Right lobe of liver (tissue), 6 donors: Measurements from ENCODE around the gene RETREG1. TPM values are rescaled to one million over a fixed set of nuclear protein-coding genes. Genes with fewer than 3 reads are reported as not detected.

Source experiments
- ATAC-seq, 4 donors: fragments of 200-7000 bp; cut with Tn5 transposase; one replicate each; pipeline ENCODE4 v1.9.1; 2020; ENCODE audit warnings: mild to moderate bottlenecking in 4 of 4, moderate library complexity in 4 of 4
- DNase-seq, 3 donors: peaks; one replicate each; pipeline ENCODE4 v3.0.0-alpha.2; 2020
- H3K27ac ChIP-seq, 3 donors: fragments of 200-600 bp; one replicate each; pipeline ENCODE4 v1.8.0; 2022
- H3K27me3 ChIP-seq, 2 donors: fragments of 200-600 bp; one replicate each; pipeline ENCODE4 v1.8.0; 2022
- H3K36me3 ChIP-seq, 4 donors: fragments of 200-600 bp; sonication (generic) in 1 of 4; one replicate each; pipeline versions ENCODE4 v1.5.1 to v1.8.0; 2017 to 2022; ENCODE audit warnings: control low read depth in 1 of 4
- H3K4me1 ChIP-seq, 4 donors: fragments of 200-600 bp; sonication (generic) in 1 of 4; one replicate each; pipeline versions ENCODE4 v1.5.1 to v1.8.0; 2017 to 2022; ENCODE audit warnings: control low read depth in 1 of 4
- H3K4me3 ChIP-seq, 3 donors: fragments of 200-600 bp; one replicate each; pipeline ENCODE4 v1.8.0; 2022
- H3K9me3 ChIP-seq, 4 donors: fragments of 200-600 bp; sonication (generic) in 1 of 4; one replicate each; pipeline versions ENCODE4 v1.5.1 to v1.8.0; 2017 to 2022; ENCODE audit warnings: control low read depth in 1 of 4
- CTCF ChIP-seq, 4 donors: fragments of 200-600 bp in 3 of 4; fragments of 450-650 bp in 1 of 4; IDR thresholded peaks; one replicate each; pipeline versions ENCODE4 v1.5.1 to v1.8.0; 2016 to 2022; ENCODE audit warnings: antibody characterized with exemption in 4 of 4, mild to moderate bottlenecking in 2 of 4
- POLR2A ChIP-seq: fragments of 450-650 bp; IDR thresholded peaks from one replicate; pipeline ENCODE4 v1.6.1; 2017; ENCODE audit warnings: antibody characterized with exemption, mild to moderate bottlenecking
- WGBS: methylation state at CpG from one replicate; pipeline ENCODE4 v1.1.6; 2018; ENCODE audit warnings: low coverage, low lambda C conversion rate; ENCODE audit not compliant: insufficient coverage; ENCODE audit errors: missing lambda C conversion rate; 5-methylcytosine and 5-hydroxymethylcytosine counted together
- intact Hi-C, 2 donors: fragments of 100-400 bp; cut with DNase I; formaldehyde crosslinking; loops; one replicate each; pipeline versions ENCODE4 v1.11.2 to v1.14.1; 2022
- total RNA-seq, 6 experiments: library from RNA; depleted of rRNA in 2 of 6; stranded (reverse); fragments of >200 nt in 2 of 6; fragmentation: NEBNext Ultra II Directional in 3 of 6; extraction: Animal tissue kit (Norgen Biotek cat#: 25700) in 3 of 6; gene quantifications; one replicate each; pipeline versions ENCODE4 v1.1.0 to v1.2.4, GENCODE V29; 2016 to 2023
- donor health status: DM: no; HTN: yes; CAD: no.
- donor health status: DM: no; HTN: no; CAD: no.
- donor health status: DM: no; HTN: no; CAD: no.
- donor health status: DM: no; HTN: yes; CAD: no.
- donor health status: DM: no; HTN: yes; CAD: no.

Gene RETREG1
- total RNA-seq, 6 experiments from 2014 or later = 17.2 to 70.8 (median 30.2) TPM

GRCh38 chr5:16602182-16602581 is 14.6 kb downstream of the RETREG1 start:
- TF ChIP-seq POLR2A = no peak
- TF ChIP-seq CTCF (IDR thresholded peaks at IDR 0.05) = no peak

GRCh38 chr5:16600946-16601345 is 15.9 kb downstream of the RETREG1 start:
- intact Hi-C loops = no loop called here
- ATAC-seq (no peak), DNase-seq (no peak)
- Histone ChIP-seq H3K27ac (no peak overlapping the region), H3K4me3 (no peak overlapping the region), H3K9me3 (no peaks in the 10 kb centered on the region), H3K27me3 (no peaks in the 10 kb centered on the region), H3K36me3 (no peaks in the 10 kb centered on the region), H3K4me1 (no peaks in the 10 kb centered on the region)
- TF ChIP-seq CTCF (IDR thresholded peaks at IDR 0.05) (no peak), POLR2A (no peak)
- WGBS = 87% methylated on average over 5 of the region's 5 CpGs

More at GRCh38 chr5:16602182-16602581, 14.6 kb downstream of the RETREG1 start:
- H3K36me3 ChIP-seq = no peaks in the 10 kb centered on the region
- no peak overlapping the region for H3K27ac ChIP-seq
- no peak for ATAC-seq
- DNase-seq = no peak
- intact Hi-C loops = no loop called here
- no peaks in the 10 kb centered on the region for H3K4me1 ChIP-seq
- no peak overlapping the region for H3K4me3 ChIP-seq
- H3K27me3 ChIP-seq = no peaks in the 10 kb centered on the region
- WGBS = 81% methylated on average over 10 of the region's 10 CpGs
- no peaks in the 10 kb centered on the region for H3K9me3 ChIP-seq

GRCh38 chr5:16600397-16600796 is 16.4 kb downstream of the RETREG1 start:
- Histone ChIP-seq H3K4me1 (no peaks in the 10 kb centered on the region), H3K4me3 (no peak overlapping the region), H3K27me3 (no peaks in the 10 kb centered on the region), H3K9me3 (no peaks in the 10 kb centered on the region), H3K27ac (no peak overlapping the region), H3K36me3 (no peaks in the 10 kb centered on the region)
- intact Hi-C loops = no loop called here
- TF ChIP-seq POLR2A = no peak
- no peak for TF ChIP-seq CTCF (IDR thresholded peaks at IDR 0.05)
- ATAC-seq (peak; percentile 63 to 87 (median 80)), DNase-seq (peak; percentile 63 to 70 (median 68))
- no CpG with 5 or more reads among the region's 7 CpGs for WGBS

GRCh38 chr5:16597946-16598694 is 18.7 kb downstream of the RETREG1 start:
- no peaks in the 10 kb centered on the region for H3K27me3 ChIP-seq
- WGBS = 66% methylated on average over 8 of the region's 10 CpGs
- intact Hi-C loops = no loop called here
- no peaks in the 10 kb centered on the region for H3K9me3 ChIP-seq
- no peak overlapping the region for H3K4me3 ChIP-seq
- DNase-seq (no peak), ATAC-seq (peak in 3 of 4 donors; percentile 28 to 62 (median 45))
- H3K27ac ChIP-seq = no peak overlapping the region
- peaks cover 0 to 9% (median 2%) of the 10 kb centered on the region in 4 donors for H3K4me1 ChIP-seq
- H3K36me3 ChIP-seq = no peaks in the 10 kb centered on the region
- TF ChIP-seq POLR2A (no peak), CTCF (IDR thresholded peaks at IDR 0.05) (no peak)
